A549 (cell line): ENCODE measurements around the gene CCDC18.

Experiments
- GATA3 ChIP-seq: IDR thresholded peaks from 2 replicates; pipeline ENCODE4 v1.6.1; 2012; ENCODE audit warnings: borderline replicate concordance
- JUNB ChIP-seq: fragments of >200 bp; sonication (Bioruptor Twin); formaldehyde crosslinking; IDR thresholded peaks from 2 replicates; pipeline ENCODE4 v1.6.1; 2016
- KDM5A ChIP-seq: fragments of 200-600 bp; sonication (generic); IDR thresholded peaks from 2 replicates; pipeline ENCODE4 v1.6.1; 2016; ENCODE audit warnings: antibody characterized with exemption, mild to moderate bottlenecking
- POLR2A ChIP-seq: IDR thresholded peaks from 2 replicates; pipeline ENCODE4 v1.6.1; 2012; ENCODE audit warnings: mild to moderate bottlenecking, low read length
- POLR2AphosphoS2 ChIP-seq: conservative IDR thresholded peaks from 2 replicates; pipeline ENCODE4 v1.6.1; 2012; ENCODE audit warnings: low read length, improper control_type of control experiment, inconsistent platforms
- RAD21 ChIP-seq, 2 experiments: fragments of >200 bp in 1 of 2; sonication (Bioruptor Twin) in 1 of 2; formaldehyde crosslinking in 1 of 2; IDR thresholded peaks in 1 of 2; conservative IDR thresholded peaks in 1 of 2; 2 replicates in 1 of 2; 3 replicates in 1 of 2; pipeline ENCODE4 v1.6.1; 2012 to 2018; ENCODE audit warnings: inconsistent platforms in 1 of 2
- TF ChIP-seq, protein P1 (sequence below): fragments of >200 bp; sonication (Bioruptor Twin); formaldehyde crosslinking; IDR thresholded peaks from 3 replicates; pipeline ENCODE4 v1.5.1; 2016
- TF ChIP-seq, protein P2 (sequence below): fragments of 200-600 bp; sonication (generic); IDR thresholded peaks from 2 replicates; pipeline ENCODE4 v1.6.1; 2016; ENCODE audit warnings: antibody characterized with exemption, mild to moderate bottlenecking, moderate library complexity

DNA sequence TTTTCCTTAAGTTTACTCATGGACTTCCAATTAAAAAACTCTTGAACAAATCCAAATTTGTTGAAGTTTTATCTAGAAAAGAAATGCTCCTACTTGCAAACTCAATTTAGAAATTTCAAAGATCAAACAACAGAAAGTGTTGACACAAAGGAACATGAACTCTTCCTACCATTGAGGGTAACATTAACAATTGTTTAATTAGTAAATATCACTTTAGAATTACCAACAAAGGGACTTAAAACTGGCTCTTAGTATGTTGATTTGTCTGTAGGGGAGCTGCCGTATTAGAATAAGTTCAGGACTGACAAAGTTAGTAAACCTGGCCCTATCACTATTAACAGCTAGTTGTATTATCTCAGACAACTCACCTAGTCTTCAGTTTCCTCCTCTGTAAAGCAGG is 57.9 kb downstream of the CCDC18 start:
- TF ChIP-seq POLR2A (no peak), JUNB (no peak), GATA3 (no peak), RAD21 (conservative IDR thresholded peaks at IDR 0.05 in 1 of 2, IDR thresholded peaks at IDR 0.05 in 1 of 2) (no peak), KDM5A (no peak), POLR2AphosphoS2 (no peak)
- TF ChIP-seq, protein P1, sequence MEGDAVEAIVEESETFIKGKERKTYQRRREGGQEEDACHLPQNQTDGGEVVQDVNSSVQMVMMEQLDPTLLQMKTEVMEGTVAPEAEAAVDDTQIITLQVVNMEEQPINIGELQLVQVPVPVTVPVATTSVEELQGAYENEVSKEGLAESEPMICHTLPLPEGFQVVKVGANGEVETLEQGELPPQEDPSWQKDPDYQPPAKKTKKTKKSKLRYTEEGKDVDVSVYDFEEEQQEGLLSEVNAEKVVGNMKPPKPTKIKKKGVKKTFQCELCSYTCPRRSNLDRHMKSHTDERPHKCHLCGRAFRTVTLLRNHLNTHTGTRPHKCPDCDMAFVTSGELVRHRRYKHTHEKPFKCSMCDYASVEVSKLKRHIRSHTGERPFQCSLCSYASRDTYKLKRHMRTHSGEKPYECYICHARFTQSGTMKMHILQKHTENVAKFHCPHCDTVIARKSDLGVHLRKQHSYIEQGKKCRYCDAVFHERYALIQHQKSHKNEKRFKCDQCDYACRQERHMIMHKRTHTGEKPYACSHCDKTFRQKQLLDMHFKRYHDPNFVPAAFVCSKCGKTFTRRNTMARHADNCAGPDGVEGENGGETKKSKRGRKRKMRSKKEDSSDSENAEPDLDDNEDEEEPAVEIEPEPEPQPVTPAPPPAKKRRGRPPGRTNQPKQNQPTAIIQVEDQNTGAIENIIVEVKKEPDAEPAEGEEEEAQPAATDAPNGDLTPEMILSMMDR = no peak
- TF ChIP-seq, protein P2, sequence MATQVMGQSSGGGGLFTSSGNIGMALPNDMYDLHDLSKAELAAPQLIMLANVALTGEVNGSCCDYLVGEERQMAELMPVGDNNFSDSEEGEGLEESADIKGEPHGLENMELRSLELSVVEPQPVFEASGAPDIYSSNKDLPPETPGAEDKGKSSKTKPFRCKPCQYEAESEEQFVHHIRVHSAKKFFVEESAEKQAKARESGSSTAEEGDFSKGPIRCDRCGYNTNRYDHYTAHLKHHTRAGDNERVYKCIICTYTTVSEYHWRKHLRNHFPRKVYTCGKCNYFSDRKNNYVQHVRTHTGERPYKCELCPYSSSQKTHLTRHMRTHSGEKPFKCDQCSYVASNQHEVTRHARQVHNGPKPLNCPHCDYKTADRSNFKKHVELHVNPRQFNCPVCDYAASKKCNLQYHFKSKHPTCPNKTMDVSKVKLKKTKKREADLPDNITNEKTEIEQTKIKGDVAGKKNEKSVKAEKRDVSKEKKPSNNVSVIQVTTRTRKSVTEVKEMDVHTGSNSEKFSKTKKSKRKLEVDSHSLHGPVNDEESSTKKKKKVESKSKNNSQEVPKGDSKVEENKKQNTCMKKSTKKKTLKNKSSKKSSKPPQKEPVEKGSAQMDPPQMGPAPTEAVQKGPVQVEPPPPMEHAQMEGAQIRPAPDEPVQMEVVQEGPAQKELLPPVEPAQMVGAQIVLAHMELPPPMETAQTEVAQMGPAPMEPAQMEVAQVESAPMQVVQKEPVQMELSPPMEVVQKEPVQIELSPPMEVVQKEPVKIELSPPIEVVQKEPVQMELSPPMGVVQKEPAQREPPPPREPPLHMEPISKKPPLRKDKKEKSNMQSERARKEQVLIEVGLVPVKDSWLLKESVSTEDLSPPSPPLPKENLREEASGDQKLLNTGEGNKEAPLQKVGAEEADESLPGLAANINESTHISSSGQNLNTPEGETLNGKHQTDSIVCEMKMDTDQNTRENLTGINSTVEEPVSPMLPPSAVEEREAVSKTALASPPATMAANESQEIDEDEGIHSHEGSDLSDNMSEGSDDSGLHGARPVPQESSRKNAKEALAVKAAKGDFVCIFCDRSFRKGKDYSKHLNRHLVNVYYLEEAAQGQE = no peak
